ENCODE data around the gene SEMA4C. TPM values are rescaled to one million over a fixed set of nuclear protein-coding genes. Genes with fewer than 3 reads are reported as not detected.

Gene SEMA4C
- total RNA-seq, 1 experiment from 2014 or later: 40.2 TPM

GRCh38 chr2:96837575-96837974, 32.3 kb downstream of the SEMA4C start:
- ATAC-seq (no peak), DNase-seq (ENCODE audit: low read depth, low spot score) (no peak)
- no peaks in the 10 kb centered on the region for H3K27me3 ChIP-seq (ENCODE audit: control insufficient read depth, insufficient read depth, low read length)
- CTCF ChIA-PET: no interaction called here
- in situ Hi-C loops (cut with HindIII; ENCODE audit: low pct_unique_long_range_greater_than_20kb, low sequenced_read_pairs): no loop called here
- no TSS peak for BruUV-seq (replicated peaks)
- no peak overlapping the region for H3K27ac ChIP-seq (ENCODE audit: low read length)
- TF ChIP-seq SIN3A (IDR thresholded peaks at IDR 0.05; ENCODE audit: borderline replicate concordance, insufficient read depth, low read depth, low read length): no peak
- TF ChIP-seq, protein P1, sequence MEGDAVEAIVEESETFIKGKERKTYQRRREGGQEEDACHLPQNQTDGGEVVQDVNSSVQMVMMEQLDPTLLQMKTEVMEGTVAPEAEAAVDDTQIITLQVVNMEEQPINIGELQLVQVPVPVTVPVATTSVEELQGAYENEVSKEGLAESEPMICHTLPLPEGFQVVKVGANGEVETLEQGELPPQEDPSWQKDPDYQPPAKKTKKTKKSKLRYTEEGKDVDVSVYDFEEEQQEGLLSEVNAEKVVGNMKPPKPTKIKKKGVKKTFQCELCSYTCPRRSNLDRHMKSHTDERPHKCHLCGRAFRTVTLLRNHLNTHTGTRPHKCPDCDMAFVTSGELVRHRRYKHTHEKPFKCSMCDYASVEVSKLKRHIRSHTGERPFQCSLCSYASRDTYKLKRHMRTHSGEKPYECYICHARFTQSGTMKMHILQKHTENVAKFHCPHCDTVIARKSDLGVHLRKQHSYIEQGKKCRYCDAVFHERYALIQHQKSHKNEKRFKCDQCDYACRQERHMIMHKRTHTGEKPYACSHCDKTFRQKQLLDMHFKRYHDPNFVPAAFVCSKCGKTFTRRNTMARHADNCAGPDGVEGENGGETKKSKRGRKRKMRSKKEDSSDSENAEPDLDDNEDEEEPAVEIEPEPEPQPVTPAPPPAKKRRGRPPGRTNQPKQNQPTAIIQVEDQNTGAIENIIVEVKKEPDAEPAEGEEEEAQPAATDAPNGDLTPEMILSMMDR (IDR thresholded peaks at IDR 0.05): no peak
- TF ChIP-seq TCF7L2 (IDR thresholded peaks at IDR 0.05; ENCODE audit: low read depth, low read length): no peak
- no peak for TF ChIP-seq POLR2AphosphoS5 (IDR thresholded peaks at IDR 0.05; ENCODE audit: low read depth, low read length)
- TF ChIP-seq, protein P2, sequence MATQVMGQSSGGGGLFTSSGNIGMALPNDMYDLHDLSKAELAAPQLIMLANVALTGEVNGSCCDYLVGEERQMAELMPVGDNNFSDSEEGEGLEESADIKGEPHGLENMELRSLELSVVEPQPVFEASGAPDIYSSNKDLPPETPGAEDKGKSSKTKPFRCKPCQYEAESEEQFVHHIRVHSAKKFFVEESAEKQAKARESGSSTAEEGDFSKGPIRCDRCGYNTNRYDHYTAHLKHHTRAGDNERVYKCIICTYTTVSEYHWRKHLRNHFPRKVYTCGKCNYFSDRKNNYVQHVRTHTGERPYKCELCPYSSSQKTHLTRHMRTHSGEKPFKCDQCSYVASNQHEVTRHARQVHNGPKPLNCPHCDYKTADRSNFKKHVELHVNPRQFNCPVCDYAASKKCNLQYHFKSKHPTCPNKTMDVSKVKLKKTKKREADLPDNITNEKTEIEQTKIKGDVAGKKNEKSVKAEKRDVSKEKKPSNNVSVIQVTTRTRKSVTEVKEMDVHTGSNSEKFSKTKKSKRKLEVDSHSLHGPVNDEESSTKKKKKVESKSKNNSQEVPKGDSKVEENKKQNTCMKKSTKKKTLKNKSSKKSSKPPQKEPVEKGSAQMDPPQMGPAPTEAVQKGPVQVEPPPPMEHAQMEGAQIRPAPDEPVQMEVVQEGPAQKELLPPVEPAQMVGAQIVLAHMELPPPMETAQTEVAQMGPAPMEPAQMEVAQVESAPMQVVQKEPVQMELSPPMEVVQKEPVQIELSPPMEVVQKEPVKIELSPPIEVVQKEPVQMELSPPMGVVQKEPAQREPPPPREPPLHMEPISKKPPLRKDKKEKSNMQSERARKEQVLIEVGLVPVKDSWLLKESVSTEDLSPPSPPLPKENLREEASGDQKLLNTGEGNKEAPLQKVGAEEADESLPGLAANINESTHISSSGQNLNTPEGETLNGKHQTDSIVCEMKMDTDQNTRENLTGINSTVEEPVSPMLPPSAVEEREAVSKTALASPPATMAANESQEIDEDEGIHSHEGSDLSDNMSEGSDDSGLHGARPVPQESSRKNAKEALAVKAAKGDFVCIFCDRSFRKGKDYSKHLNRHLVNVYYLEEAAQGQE (IDR thresholded peaks at IDR 0.05; ENCODE audit: insufficient read depth in 1 of 2, low read depth in 2 of 2, low read length in 1 of 2): no peak
- no peaks in the 10 kb centered on the region for H3K9me3 ChIP-seq (ENCODE audit: control insufficient read depth, insufficient read depth, low read depth, low read length)
- POLR2A ChIA-PET: no interaction called here
- H3K4me1 ChIP-seq (ENCODE audit: control insufficient read depth, insufficient read depth, low read length): no peaks in the 10 kb centered on the region
- H3K36me3 ChIP-seq (ENCODE audit: control insufficient read depth, insufficient read depth, low read length): peaks cover 3% of the 10 kb centered on the region; the same call in 1 of the 2 replicates
- intact Hi-C loops (cut with micrococcal nuclease; ENCODE audit: unreplicated experiment): no loop called here
- H3K4me3 ChIP-seq (ENCODE audit: low read depth in 2 of 2, low read length in 2 of 2): no peak overlapping the region

DNA sequence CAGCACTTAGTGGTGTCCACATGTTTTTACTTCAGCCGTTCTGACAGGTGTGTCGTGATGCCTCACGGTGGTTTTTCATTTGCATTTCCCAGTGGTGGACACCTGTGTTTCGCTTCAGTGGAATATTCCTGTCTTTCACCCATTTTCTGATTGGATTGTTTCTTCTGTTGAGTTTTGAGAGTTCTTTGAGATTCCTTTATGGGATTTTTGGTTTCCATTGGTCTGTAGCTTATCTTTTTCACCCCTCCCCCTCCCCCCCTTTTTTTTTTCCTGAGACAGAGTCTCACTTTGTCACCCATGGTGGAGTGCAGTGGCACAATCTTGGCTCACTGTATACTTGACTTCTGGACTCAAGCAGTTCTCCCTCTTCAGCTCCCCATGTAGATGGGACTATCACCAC, 34.0 kb downstream of the SEMA4C start:
- intact Hi-C loops (cut with micrococcal nuclease; ENCODE audit: unreplicated experiment) (no loop called here), in situ Hi-C loops (cut with HindIII; ENCODE audit: low pct_unique_long_range_greater_than_20kb, low sequenced_read_pairs) (no loop called here)
- TF ChIP-seq, protein P1 (IDR thresholded peaks at IDR 0.05): no peak
- TF ChIP-seq SIN3A (IDR thresholded peaks at IDR 0.05; ENCODE audit: borderline replicate concordance, insufficient read depth, low read depth, low read length) (no peak), TCF7L2 (IDR thresholded peaks at IDR 0.05; ENCODE audit: low read depth, low read length) (no peak), POLR2AphosphoS5 (IDR thresholded peaks at IDR 0.05; ENCODE audit: low read depth, low read length) (no peak)
- TF ChIP-seq, protein P2 (IDR thresholded peaks at IDR 0.05; ENCODE audit: insufficient read depth in 1 of 2, low read depth in 2 of 2, low read length in 1 of 2): no peak
- no peaks in the 10 kb centered on the region for H3K9me3 ChIP-seq (ENCODE audit: control insufficient read depth, insufficient read depth, low read depth, low read length)
- no peak overlapping the region for H3K27ac ChIP-seq (ENCODE audit: low read length)
- no peaks in the 10 kb centered on the region for H3K27me3 ChIP-seq (ENCODE audit: control insufficient read depth, insufficient read depth, low read length)
- H3K4me1 ChIP-seq (ENCODE audit: control insufficient read depth, insufficient read depth, low read length): no peaks in the 10 kb centered on the region
- no peak overlapping the region for H3K4me3 ChIP-seq (ENCODE audit: low read depth in 2 of 2, low read length in 2 of 2)
- BruUV-seq (replicated peaks): no TSS peak
- ATAC-seq: no peak
- POLR2A ChIA-PET: interaction anchor here (0.6 to 0.7 kb wide), 3 partner anchors 16 to 67 kb away, joined by 3 to 16 read pairs (median 5); no protein-coding TSS in a partner anchor
- DNase-seq (ENCODE audit: low read depth, low spot score): no peak
- CTCF ChIA-PET: no interaction called here
- peaks cover 3% of the 10 kb centered on the region; the same call in 1 of the 2 replicates for H3K36me3 ChIP-seq (ENCODE audit: control insufficient read depth, insufficient read depth, low read length)
